K562 (cell line): ENCODE data around the gene TXNIP. TPM values are rescaled to one million over a fixed set of nuclear protein-coding genes. Genes with fewer than 3 reads are reported as not detected.

Source experiments
- ATAC-seq: fragments of 200-7000 bp; cut with Tn5 transposase; 3 replicates; pipeline ENCODE4 v1.9.1; 2020; ENCODE audit warnings: moderate library complexity
- BruUV-seq: library from RNA; stranded (reverse); fragments of 400-500 nt; replicated peaks from 2 replicates; lab custom pipeline; 2021; lab: Mats Ljungman, UMichigan
- CTCF ChIA-PET: fragments of 300-600 bp; formaldehyde crosslinking; extraction: SDS; loops from one replicate; lab custom pipeline; 2021; ENCODE audit warnings: low intra/inter-chr PET ratio; lab: Yijun Ruan, JAX
- POLR2A ChIA-PET: fragments of 300-600, 350-650 bp; sonication (Branson Sonifier 250); formaldehyde crosslinking; extraction: SDS; loops from one replicate; lab custom pipeline; 2021; ENCODE audit warnings: antibody characterized with exemption, inconsistent platforms; lab: Yijun Ruan, JAX
- DNase-seq, 4 experiments: peaks; one replicate each; pipeline versions ENCODE4 v3.0.0 to v3.0.0-alpha.2; 2011 to 2018; ENCODE audit warnings: low spot score in 3 of 4, mixed read lengths in 3 of 4; ENCODE audit errors: extremely low read depth in 1 of 4
- FAIRE-seq: peaks from 2 replicates; lab custom pipeline; 2011; peaks lifted over from hg19 to GRCh38; lab: Jason Lieb, UNC
- H2AFZ ChIP-seq: 2 replicates; pipeline ENCODE4 v1.6.0; 2011; ENCODE audit warnings: low read depth, low read length, control low read depth, inconsistent platforms
- H3K27ac ChIP-seq: fragments of 200-600 bp; 3 replicates; pipeline ENCODE4 v1.8.0; 2011; ENCODE audit warnings: low read depth, mild to moderate bottlenecking, control low read depth, inconsistent platforms, low read length, moderate library complexity, mixed read lengths; ENCODE audit errors: extremely low read depth
- H3K27me3 ChIP-seq, 2 experiments: fragments of 300-600 bp in 1 of 2; 2 replicates in 1 of 2; 3 replicates in 1 of 2; pipeline versions ENCODE4 v1.6.0 to v1.8.0; 2011; ENCODE audit warnings: inconsistent platforms in 2 of 2, low read length in 2 of 2, mild to moderate bottlenecking in 1 of 2, mixed read lengths in 1 of 2, moderate library complexity in 1 of 2; ENCODE audit not compliant: control insufficient read depth in 2 of 2, insufficient read depth in 2 of 2
- H3K36me3 ChIP-seq: fragments of 300-600 bp; 3 replicates; pipeline ENCODE4 v1.8.0; 2011; ENCODE audit warnings: mild to moderate bottlenecking, low read length, inconsistent platforms; ENCODE audit not compliant: control insufficient read depth, insufficient read depth
- H3K4me1 ChIP-seq, 2 experiments: fragments of 200-600 bp in 1 of 2; replicated peaks in 1 of 2; 2 replicates in 1 of 2; 3 replicates in 1 of 2; pipeline versions ENCODE4 v1.5.1 to v1.8.0; 2011; ENCODE audit warnings: inconsistent platforms in 2 of 2, low read length in 2 of 2, mild to moderate bottlenecking in 1 of 2, mixed read lengths in 1 of 2, moderate library complexity in 1 of 2; ENCODE audit not compliant: control insufficient read depth in 2 of 2, insufficient read depth in 2 of 2
- H3K4me2 ChIP-seq: 2 replicates; pipeline ENCODE4 v1.6.1; 2011; ENCODE audit warnings: low read length, control low read depth, inconsistent platforms, mixed read lengths; ENCODE audit not compliant: insufficient read depth
- H3K4me3 ChIP-seq: fragments of 200-600 bp; sonication (generic), shearing (Covaris generic); 2 replicates; pipeline ENCODE4 v1.5.1; 2016; ENCODE audit warnings: control low read depth, inconsistent platforms
- H3K79me2 ChIP-seq: fragments of 200-600 bp; 3 replicates; pipeline ENCODE4 v1.8.0; 2011; ENCODE audit warnings: low read length, inconsistent platforms; ENCODE audit not compliant: control insufficient read depth, insufficient read depth
- H3K9ac ChIP-seq, 2 experiments: 2 replicates each; pipeline versions ENCODE4 v1.6.0 to v1.6.1; 2011; ENCODE audit warnings: low read depth in 2 of 2, low read length in 2 of 2, control low read depth in 1 of 2, inconsistent platforms in 1 of 2, mild to moderate bottlenecking in 1 of 2, mixed read lengths in 1 of 2; ENCODE audit not compliant: insufficient read depth in 1 of 2
- H3K9me1 ChIP-seq: one replicate; pipeline ENCODE4 v1.6.0; 2011; ENCODE audit warnings: inconsistent platforms, mild to moderate bottlenecking, low read length, moderate library complexity; ENCODE audit not compliant: control insufficient read depth, insufficient read depth
- H3K9me3 ChIP-seq: replicated peaks from 2 replicates; pipeline ENCODE4 v1.5.1; 2011; ENCODE audit warnings: low read depth, low read length, inconsistent platforms; ENCODE audit not compliant: control insufficient read depth, insufficient read depth
- H4K20me1 ChIP-seq: replicated peaks from 2 replicates; pipeline ENCODE4 v1.6.1; 2011; ENCODE audit warnings: low read length, inconsistent platforms, mixed read lengths; ENCODE audit not compliant: control insufficient read depth, insufficient read depth
- ARID2 ChIP-seq: fragments of 450-650 bp; IDR thresholded peaks from 2 replicates; pipeline ENCODE4 v1.6.1; 2017; ENCODE audit warnings: antibody characterized with exemption, mild to moderate bottlenecking
- ARID4B ChIP-seq: sonication (generic); formaldehyde crosslinking; IDR thresholded peaks from 2 replicates; pipeline ENCODE4 v1.8.0; 2022; ENCODE audit warnings: mild to moderate bottlenecking, missing genetic modification reagents
- ATF6 ChIP-seq: sonication (generic); formaldehyde crosslinking; IDR thresholded peaks from 2 replicates; pipeline ENCODE4 v1.4.0; 2020; ENCODE audit warnings: mild to moderate bottlenecking, missing genetic modification reagents
- DMBX1 ChIP-seq: fragments of 250-450 bp; sonication (Bioruptor Pico); IDR thresholded peaks from 2 replicates; pipeline ENCODE4 v1.8.0; 2022; ENCODE audit warnings: inconsistent platforms, mild to moderate bottlenecking, moderate library complexity, borderline replicate concordance
- EP400 ChIP-seq: fragments of 450-650 bp; IDR thresholded peaks from 2 replicates; pipeline ENCODE4 v1.6.1; 2017; ENCODE audit warnings: antibody characterized with exemption, mild to moderate bottlenecking, moderate library complexity
- ETV1 ChIP-seq: fragments of 450-650 bp; conservative IDR thresholded peaks from 2 replicates; pipeline ENCODE4 v1.6.1; 2016; ENCODE audit warnings: missing genetic modification characterization, control low read depth, low read depth, missing compliant biosample characterization
- MED1 ChIP-seq: sonication (generic); formaldehyde crosslinking; IDR thresholded peaks from 2 replicates; pipeline ENCODE4 v1.8.1; 2023; ENCODE audit warnings: missing genetic modification reagents, borderline replicate concordance
- NFRKB ChIP-seq: fragments of 450-650 bp; IDR thresholded peaks from 2 replicates; pipeline ENCODE4 v1.6.1; 2016; ENCODE audit warnings: low read depth
- NR4A1 ChIP-seq, 2 experiments: fragments of 250-450 bp in 1 of 2; fragments of 450-650 bp in 1 of 2; sonication (Bioruptor Pico) in 1 of 2; IDR thresholded peaks; 2 replicates each; pipeline versions ENCODE4 v1.4.0 to v1.6.1; 2016 to 2020; ENCODE audit warnings: mild to moderate bottlenecking in 2 of 2, missing compliant biosample characterization in 1 of 2, missing genetic modification characterization in 1 of 2, moderate library complexity in 1 of 2
- NRF1 ChIP-seq, 2 experiments: fragments of 450-650 bp; IDR thresholded peaks in 1 of 2; conservative IDR thresholded peaks in 1 of 2; 2 replicates each; pipeline ENCODE4 v1.6.1; 2014; ENCODE audit warnings: mild to moderate bottlenecking in 2 of 2
- PRMT5 ChIP-seq: sonication (generic); formaldehyde crosslinking; IDR thresholded peaks from 2 replicates; pipeline ENCODE4 v1.5.0; 2020; ENCODE audit warnings: missing genetic modification reagents
- SRSF1 ChIP-seq: fragments of 200-400 bp; formaldehyde crosslinking; IDR thresholded peaks from 2 replicates; pipeline ENCODE4 v1.6.1; 2017; ENCODE audit warnings: mild to moderate bottlenecking, low read depth, low read length, moderate library complexity
- STAG1 ChIP-seq: sonication (generic); formaldehyde crosslinking; IDR thresholded peaks from 2 replicates; pipeline ENCODE4 v1.5.0; 2020; ENCODE audit warnings: missing genetic modification reagents, borderline replicate concordance
- TAF15 ChIP-seq: fragments of 200-400 bp; formaldehyde crosslinking; IDR thresholded peaks from 2 replicates; pipeline ENCODE4 v1.6.1; 2017; ENCODE audit warnings: mild to moderate bottlenecking, low read depth, low read length, moderate library complexity
- TRIM28 ChIP-seq: fragments of 450-650 bp; IDR thresholded peaks from 2 replicates; pipeline ENCODE4 v1.6.1; 2017
- ZNF121 ChIP-seq: sonication (generic); formaldehyde crosslinking; conservative IDR thresholded peaks from 2 replicates; pipeline ENCODE4 v1.8.0; 2022; ENCODE audit warnings: missing genetic modification reagents
- ZNF347 ChIP-seq: fragments of 450-650 bp; formaldehyde crosslinking; IDR thresholded peaks from 2 replicates; pipeline ENCODE4 v1.4.0; 2020; ENCODE audit warnings: low read depth, mild to moderate bottlenecking, moderate library complexity
- ZNF384 ChIP-seq: IDR thresholded peaks from 2 replicates; pipeline ENCODE4 v1.6.1; 2012; ENCODE audit warnings: low read depth, low read length, improper control_type of control experiment
- WGBS: fragments of 100-300 bp; shearing (Covaris generic); methylation state at CpG from one replicate; pipeline ENCODE4 v1.1.6; 2016; ENCODE audit warnings: low coverage, mixed read lengths; ENCODE audit not compliant: insufficient coverage; ENCODE audit errors: missing lambda C conversion rate; 5-methylcytosine and 5-hydroxymethylcytosine counted together
- in situ Hi-C: fragments of 300-500 bp; cut with MboI; formaldehyde crosslinking; loops from 4 replicates; pipeline ENCODE4 v1.15.0; 2018; ENCODE audit warnings: inconsistent platforms, mixed read lengths
- intact Hi-C: fragments of 100-400 bp; cut with micrococcal nuclease; formaldehyde crosslinking; loops from 2 replicates; pipeline ENCODE4 v1.14.2; 2022
- polyA plus RNA-seq, 8 experiments: library from polyadenylated mRNA; depleted of rRNA in 4 of 8; stranded (reverse) in 5 of 8; unstranded in 3 of 8; fragments of >200 nt; fragmentation: Nextera tagmentation in 2 of 8; fragmentation: Illumina TruSeq in 1 of 8; extraction: Ambion mirVana in 2 of 8; extraction: Trizol in 1 of 8; gene quantifications; 2 replicates each; pipeline versions ENCODE4 v1.2.1 to v1.2.3, GENCODE V29; 2011 to 2014; ENCODE audit warnings: inconsistent platforms in 1 of 8, missing spikeins in 1 of 8
- total RNA-seq, 7 experiments: library from RNA; depleted of rRNA in 6 of 7; stranded (reverse); fragments of >200 nt in 6 of 7; fragmentation: Illumina TruSeq in 2 of 7; extraction: Trizol in 2 of 7; gene quantifications; 2 replicates each; pipeline versions ENCODE4 v1.2.1 to v1.2.3, GENCODE V29; 2011 to 2021; ENCODE audit warnings: low replicate concordance in 1 of 7

TXNIP gene
- total and polyA plus RNA-seq, 9 of the 15 experiments (the other 6 are each of a cell fraction or from before 2014, with no cell fraction given) = 120 to 499 (median 257) TPM

GRCh38 chr1:146016891-146017290 is 20.5 kb upstream of the TXNIP start:
- no peaks in the 10 kb centered on the region for H3K79me2 ChIP-seq
- intact Hi-C loops (loop anchor here (10.0 kb wide), 1 partner anchor 292 kb away; no protein-coding TSS in a partner anchor), in situ Hi-C loops (no loop called here)
- no peaks in the 10 kb centered on the region for H3K9me3 ChIP-seq
- no peaks in the 10 kb centered on the region for H3K36me3 ChIP-seq
- no peaks in the 10 kb centered on the region for H4K20me1 ChIP-seq
- peak overlapping the region; percentile 44; the same call in 1 of the 2 replicates for H2AFZ ChIP-seq
- WGBS = 25% methylated on average over 1 of the region's 1 CpG
- DNase-seq (no peak), FAIRE-seq (no peak), ATAC-seq (no peak)
- H3K4me1 ChIP-seq = peaks cover 9 to 19% of the 10 kb centered on the region in 2 experiments
- no peak overlapping the region for H3K4me2 ChIP-seq
- H3K4me3 ChIP-seq = no peak overlapping the region
- CTCF ChIA-PET = interaction anchor here (1.1 kb wide), 1 partner anchor 38 kb away, joined by 3 read pairs; no protein-coding TSS in a partner anchor
- H3K27me3 ChIP-seq = no peaks in the 10 kb centered on the region
- H3K9me1 ChIP-seq = no peaks in the 10 kb centered on the region
- H3K9ac ChIP-seq = no peak overlapping the region
- BruUV-seq = no TSS peak
- H3K27ac ChIP-seq = no peak overlapping the region
- POLR2A ChIA-PET = interaction anchor here (0.7 to 1.7 kb wide), 8 partner anchors 8 to 98 kb away, joined by 3 to 5 read pairs (median 4); partner anchors contain the start of gene RBM8A
- TF ChIP-seq TAF15 = no peak
- TF ChIP-seq ZNF384 = no peak
- no peak for TF ChIP-seq ZNF347 (CRISPR knock-in tag)
- no peak for TF ChIP-seq ATF6 (CRISPR knock-in tag)
- TF ChIP-seq PRMT5 (CRISPR knock-in tag) = no peak
- no peak for TF ChIP-seq NRF1 (conservative IDR thresholded peaks at IDR 0.05 in 1 of 2, IDR thresholded peaks at IDR 0.05 in 1 of 2)
- no peak for TF ChIP-seq EP400
- TF ChIP-seq STAG1 (CRISPR knock-in tag) = no peak
- TF ChIP-seq NR4A1 (CRISPR knock-in tag; IDR thresholded peaks at IDR 0.05) = no peak
- TF ChIP-seq NR4A1 (tag; IDR thresholded peaks at IDR 0.05) = no peak
- no peak for TF ChIP-seq MED1 (CRISPR knock-in tag)
- no peak for TF ChIP-seq ZNF121 (CRISPR knock-in tag)
- TF ChIP-seq ARID4B (CRISPR knock-in tag) = no peak
- no peak for TF ChIP-seq ARID2
- no peak for TF ChIP-seq TRIM28
- no peak for TF ChIP-seq SRSF1
- no peak for TF ChIP-seq NFRKB
- TF ChIP-seq ETV1 (tag) = no peak
- no peak for TF ChIP-seq DMBX1
